Stimulated activated naive B cell treated with anti-CD40 and anti-IgM and Interleukin-4, amounts not matched to agents 10 μg/mL and 1 μg/mL and 100 μg/mL, for 72 hours (primary cell): Measurements from ENCODE around the gene AIP.
"Not testable (repeated sequence)": the region's sequence is repeated elsewhere in the genome, so short reads cannot be mapped to it uniquely, and the experiment has no call there.

Experiments used
- ATAC-seq, 2 donors: fragments of 150-1000 bp; cut with Tn5 transposase; replicated peaks; 2 replicates each; pipeline ENCODE4 v1.10.0; 2021; ENCODE audit warnings: moderate library complexity in 1 of 2
- DNase-seq: peaks from one replicate; pipeline ENCODE4 v3.0.0; 2021
- H3K27ac Mint-ChIP-seq: one replicate; pipeline ENCODE4 v1.8.0; 2022; ENCODE audit warnings: mild to moderate bottlenecking, mixed read lengths
- H3K27me3 Mint-ChIP-seq, 2 donors: one replicate each; pipeline ENCODE4 v1.8.0; 2022; ENCODE audit warnings: mixed read lengths in 2 of 2
- H3K36me3 Mint-ChIP-seq, 2 donors: one replicate each; pipeline ENCODE4 v1.8.0; 2022; ENCODE audit warnings: mixed read lengths in 2 of 2, mild to moderate bottlenecking in 1 of 2
- H3K4me1 Mint-ChIP-seq, 2 donors: one replicate each; pipeline ENCODE4 v1.8.0; 2022; ENCODE audit warnings: mixed read lengths in 2 of 2, mild to moderate bottlenecking in 1 of 2
- H3K4me3 Mint-ChIP-seq, 2 donors: one replicate each; pipeline ENCODE4 v1.8.0; 2022; ENCODE audit warnings: mild to moderate bottlenecking in 2 of 2, mixed read lengths in 2 of 2, moderate library complexity in 1 of 2
- H3K9me3 Mint-ChIP-seq, 2 donors: one replicate each; pipeline ENCODE4 v1.8.0; 2022; ENCODE audit warnings: mixed read lengths in 2 of 2, mild to moderate bottlenecking in 1 of 2

AIP gene

DNA sequence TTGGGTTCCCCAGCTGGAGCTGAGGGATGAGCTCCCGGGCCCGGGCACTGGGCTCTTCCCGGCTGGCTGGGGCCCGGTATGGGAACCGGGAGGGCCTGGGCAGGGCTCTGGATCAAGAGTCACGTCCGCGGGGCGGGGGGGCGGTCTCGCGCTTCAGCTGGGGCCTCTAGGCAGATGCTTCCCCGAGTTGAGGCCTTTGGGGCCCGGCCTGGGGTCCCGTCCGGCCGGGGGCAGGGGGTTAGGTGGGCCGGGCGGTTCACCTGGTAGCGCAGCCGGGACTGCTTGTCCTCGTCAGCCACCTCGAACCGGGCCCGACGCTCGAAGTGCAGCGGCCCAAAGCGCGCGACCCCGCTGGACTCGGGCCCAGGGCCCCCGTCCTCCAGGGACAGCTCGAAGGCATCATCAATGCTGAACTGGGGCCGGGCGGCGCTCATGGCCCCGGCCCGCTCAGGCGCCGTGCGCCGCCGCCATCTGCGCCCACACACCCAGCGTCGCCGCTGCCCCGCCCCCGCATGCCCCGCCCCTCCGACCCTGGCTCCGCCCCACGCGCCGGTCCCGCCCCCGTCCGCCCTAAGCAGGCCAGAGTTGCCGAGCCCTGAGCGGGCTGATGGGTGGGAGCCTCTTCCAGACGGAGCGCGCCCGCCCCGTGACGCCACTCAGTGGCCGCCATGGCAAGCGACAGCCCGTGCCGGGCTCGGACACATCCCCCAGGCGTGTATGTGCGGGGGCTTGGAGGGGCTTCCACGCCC lies 13.9 kb upstream of the AIP start, which contains the start of gene TMEM134:
TMEM134 (minus strand) TSS at position 493 of the 749 bp plus-strand sequence; CDS start at position 434, 59 bp downstream.
- DNase-seq: peak; percentile 89
- H3K36me3 Mint-ChIP-seq: peaks cover 13 to 17% of the 10 kb centered on the region in 2 donors
- peak; percentile 75 to 81 for ATAC-seq
- peak within 1 kb of the TSS; percentile 97 for H3K27ac Mint-ChIP-seq
- no peaks in the 10 kb centered on the region for H3K27me3 Mint-ChIP-seq
- H3K9me3 Mint-ChIP-seq: no peaks in the 10 kb centered on the region
- peak within 1 kb of the TSS; percentile 92 to 93 for H3K4me3 Mint-ChIP-seq
- H3K4me1 Mint-ChIP-seq: peaks cover 44 to 68% of the 10 kb centered on the region in 2 donors

DNA sequence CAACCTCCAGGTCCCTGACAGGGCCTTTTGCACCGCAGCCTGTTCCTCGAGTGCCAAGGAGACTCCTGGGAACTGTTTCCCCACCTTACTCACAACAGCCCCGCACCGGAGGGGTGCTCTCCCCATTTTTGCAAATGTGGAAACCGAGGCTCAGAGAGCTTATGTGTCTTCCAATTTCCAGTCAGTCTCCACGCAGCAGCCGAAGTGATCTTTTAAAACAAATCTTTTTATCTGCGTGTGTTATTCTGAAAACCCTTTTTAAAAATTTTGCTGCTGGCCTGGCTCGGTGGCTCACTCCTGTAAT lies 13.4 kb upstream of the AIP start:
- ATAC-seq: no peak

DNA sequence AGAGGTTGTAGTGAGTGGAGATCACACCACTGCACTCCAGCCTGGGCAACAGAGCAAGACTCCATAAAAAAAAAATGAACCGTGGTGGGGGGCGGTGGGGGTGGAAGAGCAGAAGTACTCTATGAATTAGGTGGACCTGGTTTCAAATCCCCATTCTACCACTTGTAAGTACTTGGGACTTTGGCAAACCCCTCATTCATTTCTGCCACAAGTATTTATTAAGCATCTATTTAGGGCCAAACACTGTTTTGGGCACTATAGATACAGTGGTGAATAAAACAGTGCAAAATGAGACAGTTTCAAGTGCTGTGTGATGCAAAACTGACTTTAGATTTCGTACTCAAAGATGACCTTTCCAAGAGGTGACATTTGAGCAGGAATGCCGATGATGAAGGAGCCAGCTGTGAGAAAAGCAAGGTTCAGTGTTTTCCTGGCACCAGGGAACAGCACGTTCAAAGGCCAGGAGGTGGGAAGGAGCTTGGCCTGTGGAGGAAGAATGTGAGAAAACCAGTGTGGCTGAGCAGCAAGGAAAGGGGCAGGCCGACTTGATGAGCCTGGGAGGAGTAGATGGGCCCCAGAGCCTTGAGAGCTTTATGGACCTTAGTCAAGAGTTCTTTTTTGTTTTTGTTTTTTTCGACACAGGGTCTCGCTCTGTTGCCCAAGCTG lies 12.4 kb upstream of the AIP start:
- H3K36me3 Mint-ChIP-seq: peaks cover 8 to 9% of the 10 kb centered on the region in 2 donors
- H3K4me1 Mint-ChIP-seq: peaks cover 36 to 53% of the 10 kb centered on the region in 2 donors
- no peaks in the 10 kb centered on the region for H3K27me3 Mint-ChIP-seq
- H3K4me3 Mint-ChIP-seq: peak overlapping the region; percentile 92 to 93
- DNase-seq (no peak), ATAC-seq (peak; percentile 30 to 49)
- no peaks in the 10 kb centered on the region for H3K9me3 Mint-ChIP-seq
- peak overlapping the region; percentile 97 for H3K27ac Mint-ChIP-seq

More for the DNA sequence above, 13.4 kb upstream of the AIP start:
- H3K4me3 Mint-ChIP-seq: peak overlapping the region; percentile 92 to 93
- no peaks in the 10 kb centered on the region for H3K9me3 Mint-ChIP-seq
- peak overlapping the region; percentile 97 for H3K27ac Mint-ChIP-seq
- peaks cover 13 to 17% of the 10 kb centered on the region in 2 donors for H3K36me3 Mint-ChIP-seq
- peaks cover 42 to 63% of the 10 kb centered on the region in 2 donors for H3K4me1 Mint-ChIP-seq
- H3K27me3 Mint-ChIP-seq: no peaks in the 10 kb centered on the region
- DNase-seq: no peak

DNA sequence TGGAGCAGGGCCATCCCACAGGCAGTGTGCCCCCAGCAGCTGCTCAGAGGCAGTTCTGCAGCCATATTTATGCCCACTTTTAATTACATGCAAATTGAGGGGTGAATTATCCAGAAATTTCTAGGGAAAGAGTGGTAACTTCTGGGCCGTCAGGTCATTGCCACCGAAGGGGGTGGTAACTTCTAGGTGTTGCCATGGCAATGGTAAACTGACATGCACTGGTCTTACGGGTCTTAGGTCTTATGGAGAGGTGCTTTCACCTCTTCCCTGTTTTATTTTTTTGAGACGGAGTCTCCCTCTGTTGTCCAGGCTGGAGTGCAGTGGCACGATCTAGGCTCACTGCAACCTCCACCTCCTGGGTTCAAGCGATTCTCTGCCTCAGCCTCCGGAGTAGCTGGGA lies 9.9 kb upstream of the AIP start:
- no peak for DNase-seq
- no peaks in the 10 kb centered on the region for H3K9me3 Mint-ChIP-seq
- ATAC-seq: no peak
- H3K36me3 Mint-ChIP-seq: peaks cover 0 to 5% of the 10 kb centered on the region in 2 donors
- no peak overlapping the region for H3K4me3 Mint-ChIP-seq
- H3K27ac Mint-ChIP-seq: no peak overlapping the region
- H3K27me3 Mint-ChIP-seq: no peaks in the 10 kb centered on the region
- H3K4me1 Mint-ChIP-seq: peaks cover 21 to 33% of the 10 kb centered on the region in 2 donors

DNA sequence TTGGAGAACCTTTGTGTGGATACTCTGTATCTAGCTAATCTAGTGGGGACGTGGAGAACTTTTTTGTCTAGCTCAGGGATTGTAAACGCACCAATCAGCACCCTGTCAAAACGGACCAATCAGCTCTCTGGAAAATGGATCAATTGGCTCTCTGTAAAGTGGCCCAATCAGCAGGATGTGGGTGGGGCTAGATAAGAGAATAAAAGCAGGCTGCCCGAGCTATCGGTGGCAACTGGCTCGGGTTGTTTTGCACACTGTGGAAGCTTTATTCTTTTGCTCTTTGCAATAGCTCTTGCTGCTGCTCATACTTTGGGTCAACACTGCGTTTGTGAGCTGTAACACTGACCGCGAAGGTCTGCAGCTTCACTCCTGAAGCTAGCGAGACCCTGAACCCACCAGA lies 6.1 kb upstream of the AIP start:
- not testable (repeated sequence) for H3K9me3 Mint-ChIP-seq, H3K4me3 Mint-ChIP-seq, H3K27ac Mint-ChIP-seq, ATAC-seq, H3K36me3 Mint-ChIP-seq, DNase-seq, H3K27me3 Mint-ChIP-seq, H3K4me1 Mint-ChIP-seq

DNA sequence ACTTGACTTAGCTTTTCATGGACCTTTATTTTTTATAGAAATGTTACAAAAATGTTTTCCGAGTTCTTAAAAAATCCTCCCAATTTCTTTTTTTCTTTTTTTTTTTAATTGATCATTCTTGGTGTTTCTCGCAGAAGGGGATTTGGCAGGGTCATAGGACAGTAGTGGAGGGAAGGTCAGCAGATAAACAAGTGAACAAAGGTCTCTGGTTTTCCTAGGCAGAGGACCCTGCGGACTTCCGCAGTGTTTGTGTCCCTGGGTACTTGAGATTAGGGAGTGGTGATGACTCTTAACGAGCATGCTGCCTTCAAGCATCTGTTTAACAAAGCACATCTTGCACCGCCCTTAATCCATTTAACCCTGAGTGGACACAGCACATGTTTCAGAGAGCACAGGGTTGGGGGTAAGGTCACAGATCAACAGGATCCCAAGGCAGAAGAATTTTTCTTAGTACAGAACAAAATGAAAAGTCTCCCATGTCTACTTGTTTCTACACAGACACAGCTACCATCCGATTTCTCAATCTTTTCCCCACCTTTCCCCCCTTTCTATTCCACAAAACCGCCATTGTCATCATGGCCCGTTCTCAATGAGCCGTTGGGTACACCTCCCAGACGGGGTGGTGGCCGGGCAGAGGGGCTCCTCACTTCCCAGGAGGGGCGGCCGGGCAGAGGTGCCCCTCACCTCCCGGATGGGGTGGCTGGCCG lies 5.3 kb upstream of the AIP start:
- H3K9me3 Mint-ChIP-seq, H3K4me3 Mint-ChIP-seq, H3K27ac Mint-ChIP-seq, H3K4me1 Mint-ChIP-seq, ATAC-seq, H3K27me3 Mint-ChIP-seq, DNase-seq, H3K36me3 Mint-ChIP-seq: not testable (repeated sequence)

DNA sequence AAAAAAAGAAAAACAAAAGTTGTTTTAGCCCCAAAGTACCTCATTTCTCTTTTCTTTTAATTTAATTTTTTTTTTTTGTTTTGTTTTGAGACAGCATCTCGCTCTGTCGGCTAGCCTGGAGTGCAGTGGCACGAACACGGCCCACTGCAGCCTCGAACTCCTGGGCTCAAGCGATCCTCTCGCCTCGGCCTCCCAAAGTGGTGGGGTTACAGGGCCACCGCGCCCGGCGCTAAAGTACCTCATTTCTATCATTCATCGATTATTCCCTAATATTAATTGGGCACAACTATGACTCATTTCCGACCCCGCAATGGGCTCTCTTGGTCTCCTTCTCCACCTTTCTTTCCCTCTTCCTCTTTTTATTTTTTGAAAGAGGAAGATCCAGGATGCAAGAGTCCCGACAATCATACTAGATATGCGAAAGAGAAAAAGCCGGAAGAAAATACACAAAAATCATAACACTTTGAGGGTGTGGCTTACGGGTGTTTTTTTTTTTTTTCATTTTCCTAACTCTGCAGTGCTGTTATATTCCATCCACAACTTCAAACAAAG lies 475 bp upstream of the AIP start:
- Mint-ChIP-seq H3K27ac (peak overlapping the region; percentile 99), H3K4me3 (peak overlapping the region; percentile 94 to 96), H3K4me1 (peaks cover 42 to 49% of the 10 kb centered on the region in 2 donors), H3K27me3 (no peaks in the 10 kb centered on the region), H3K9me3 (peaks cover 0 to 3% of the 10 kb centered on the region in 2 donors), H3K36me3 (peaks cover 15 to 31% of the 10 kb centered on the region in 2 donors)
- ATAC-seq: peak; percentile 14 to 17
- DNase-seq: no peak

DNA sequence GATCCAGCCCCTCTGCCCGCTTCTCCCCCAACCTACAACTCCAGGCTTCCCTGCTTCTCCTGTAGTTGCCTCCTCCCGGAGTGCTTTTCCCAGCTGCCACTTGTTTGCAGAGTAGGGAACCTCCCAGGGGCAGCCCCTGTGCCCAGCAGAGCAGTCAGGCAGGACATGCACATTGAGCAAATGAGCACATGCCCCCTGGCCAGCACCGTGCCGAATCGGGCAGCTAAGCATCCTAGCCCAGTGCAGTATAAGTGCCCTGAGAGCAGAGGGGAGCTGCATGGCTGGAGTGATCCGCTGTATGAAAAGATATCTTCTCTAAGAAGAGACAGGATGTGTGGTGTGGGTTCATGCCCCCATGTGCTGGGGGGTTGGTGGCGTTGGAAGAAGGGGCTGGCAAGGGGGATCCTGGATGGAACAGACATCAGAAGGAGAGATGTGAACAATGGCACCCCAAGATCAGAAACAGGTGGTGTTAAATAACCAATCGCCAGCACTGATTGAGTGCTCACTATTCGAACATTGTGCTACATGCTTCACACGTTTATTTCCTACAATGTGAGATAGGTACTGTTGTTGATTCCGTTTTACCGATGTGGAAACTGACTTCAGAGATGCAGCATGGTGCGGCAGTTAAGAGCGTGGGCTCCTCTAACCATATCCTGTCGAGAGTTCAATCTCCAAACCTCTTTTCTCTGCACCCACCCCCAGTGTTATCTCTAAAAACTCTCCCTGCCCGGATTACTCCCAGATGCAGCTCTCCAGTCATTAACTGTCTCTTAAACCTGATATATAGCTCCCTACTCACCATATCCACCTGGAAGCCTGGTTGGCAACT lies 1.2 kb downstream of the AIP start:
- H3K27me3 Mint-ChIP-seq: no peaks in the 10 kb centered on the region

DNA sequence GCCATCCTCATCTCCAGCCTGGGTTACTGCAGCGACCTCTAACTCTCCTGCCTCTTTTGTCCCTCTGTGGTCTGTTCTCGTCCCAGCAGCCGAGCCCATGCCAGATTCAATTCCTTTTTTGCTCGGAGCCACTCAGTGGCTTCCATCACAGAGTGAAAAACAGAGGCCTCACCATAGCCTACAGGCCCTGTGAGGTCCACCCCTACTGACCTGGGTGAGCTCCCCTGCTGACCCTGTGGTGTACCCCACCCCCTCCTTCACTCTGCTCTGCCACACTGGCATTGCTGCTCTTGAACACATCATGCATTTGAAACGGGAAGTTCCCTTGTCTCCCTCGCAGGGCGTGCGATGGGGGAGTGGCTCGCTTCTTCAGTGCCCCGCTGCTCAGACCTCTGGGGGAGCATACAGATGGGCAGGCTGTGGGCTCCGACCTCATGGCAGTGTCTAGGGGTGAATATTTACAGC lies 2.1 kb downstream of the AIP start:
- peaks cover 0 to 3% of the 10 kb centered on the region in 2 donors for H3K9me3 Mint-ChIP-seq
- H3K4me3 Mint-ChIP-seq: peak overlapping the region; percentile 94 to 96
- ATAC-seq: peak; percentile 44 to 50
- H3K27me3 Mint-ChIP-seq: no peaks in the 10 kb centered on the region
- peaks cover 30 to 54% of the 10 kb centered on the region in 2 donors for H3K36me3 Mint-ChIP-seq
- peak overlapping the region; percentile 99 for H3K27ac Mint-ChIP-seq
- DNase-seq: no peak
- H3K4me1 Mint-ChIP-seq: peaks cover 53 to 62% of the 10 kb centered on the region in 2 donors

More for the DNA sequence above, 1.2 kb downstream of the AIP start:
- H3K9me3 Mint-ChIP-seq: peaks cover 0 to 3% of the 10 kb centered on the region in 2 donors
- peaks cover 25 to 48% of the 10 kb centered on the region in 2 donors for H3K36me3 Mint-ChIP-seq
- ATAC-seq: peak in 1 of 2 donors; percentile 12
- peak overlapping the region; percentile 94 to 96 for H3K4me3 Mint-ChIP-seq
- peak overlapping the region; percentile 99 for H3K27ac Mint-ChIP-seq
- no peak for DNase-seq
- peaks cover 49 to 58% of the 10 kb centered on the region in 2 donors for H3K4me1 Mint-ChIP-seq

DNA sequence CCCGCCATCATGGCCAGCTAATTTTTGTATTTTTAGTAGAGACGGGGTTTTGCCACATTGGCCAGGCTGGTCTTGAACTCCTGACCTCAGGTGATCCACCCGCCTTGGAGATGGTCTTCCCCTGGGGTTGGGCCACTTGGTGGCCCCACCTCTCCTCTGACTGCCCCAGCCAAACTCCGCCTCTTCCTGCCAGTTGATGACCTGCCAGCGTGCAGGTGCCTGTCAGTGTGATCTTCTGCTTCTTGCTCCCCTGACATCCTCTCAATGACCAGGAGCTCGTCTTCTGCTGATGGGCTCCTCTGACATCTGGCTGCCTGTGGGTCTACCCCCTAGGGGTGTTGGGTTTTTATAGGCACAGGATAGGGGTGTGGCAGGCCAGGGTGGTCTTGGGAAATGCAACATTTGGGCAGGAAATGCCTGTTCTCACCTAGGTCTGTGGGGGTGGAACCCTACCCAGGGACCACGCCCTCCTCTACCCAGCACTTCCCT lies 3.1 kb downstream of the AIP start:
- H3K27ac Mint-ChIP-seq: peak overlapping the region; percentile 84
- H3K4me3 Mint-ChIP-seq: peak overlapping the region; percentile 70 to 74
- not testable (repeated sequence) for ATAC-seq, DNase-seq, H3K9me3 Mint-ChIP-seq, H3K27me3 Mint-ChIP-seq
- peaks cover 34 to 63% of the 10 kb centered on the region in 2 donors for H3K36me3 Mint-ChIP-seq
- H3K4me1 Mint-ChIP-seq: peaks cover 56 to 69% of the 10 kb centered on the region in 2 donors

DNA sequence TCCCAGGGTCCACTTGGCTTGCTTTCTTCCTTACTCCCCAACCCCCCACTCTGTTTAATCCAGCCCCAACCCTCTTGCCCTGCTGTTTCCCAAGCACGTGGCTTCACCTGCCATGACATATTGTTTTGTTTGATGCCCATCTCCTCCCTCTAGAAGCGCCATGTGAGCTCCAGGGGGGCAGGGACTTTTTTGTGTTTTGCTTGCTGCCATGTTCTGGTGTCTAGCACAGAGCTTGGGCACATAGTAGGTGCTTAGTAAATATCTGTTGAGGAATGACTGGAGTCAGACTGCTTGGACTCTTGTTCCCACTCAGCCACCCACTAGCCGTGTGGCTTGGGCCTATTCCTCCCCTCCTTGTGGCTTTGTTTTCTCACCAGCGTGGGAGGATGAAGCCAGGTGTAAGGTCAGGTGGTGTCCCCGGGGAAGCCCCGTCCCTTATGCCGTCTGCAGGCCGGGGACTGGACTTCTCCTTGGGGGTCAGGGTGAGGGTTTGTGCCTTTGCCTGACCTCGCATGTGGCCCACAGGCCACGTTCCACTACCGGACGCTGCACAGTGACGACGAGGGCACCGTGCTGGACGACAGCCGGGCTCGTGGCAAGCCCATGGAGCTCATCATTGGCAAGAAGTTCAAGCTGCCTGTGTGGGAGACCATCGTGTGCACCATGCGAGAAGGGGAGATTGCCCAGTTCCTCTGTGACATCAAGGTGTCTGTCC lies 3.8 kb downstream of the AIP start:
- Mint-ChIP-seq H3K27me3 (no peaks in the 10 kb centered on the region), H3K36me3 (peaks cover 36 to 65% of the 10 kb centered on the region in 2 donors), H3K4me3 (peak overlapping the region; percentile 70 to 74), H3K9me3 (peaks cover 0 to 3% of the 10 kb centered on the region in 2 donors), H3K4me1 (peaks cover 56 to 69% of the 10 kb centered on the region in 2 donors), H3K27ac (peak overlapping the region; percentile 84)
- DNase-seq (peak; percentile 63), ATAC-seq (peak; percentile 13 to 15)

DNA sequence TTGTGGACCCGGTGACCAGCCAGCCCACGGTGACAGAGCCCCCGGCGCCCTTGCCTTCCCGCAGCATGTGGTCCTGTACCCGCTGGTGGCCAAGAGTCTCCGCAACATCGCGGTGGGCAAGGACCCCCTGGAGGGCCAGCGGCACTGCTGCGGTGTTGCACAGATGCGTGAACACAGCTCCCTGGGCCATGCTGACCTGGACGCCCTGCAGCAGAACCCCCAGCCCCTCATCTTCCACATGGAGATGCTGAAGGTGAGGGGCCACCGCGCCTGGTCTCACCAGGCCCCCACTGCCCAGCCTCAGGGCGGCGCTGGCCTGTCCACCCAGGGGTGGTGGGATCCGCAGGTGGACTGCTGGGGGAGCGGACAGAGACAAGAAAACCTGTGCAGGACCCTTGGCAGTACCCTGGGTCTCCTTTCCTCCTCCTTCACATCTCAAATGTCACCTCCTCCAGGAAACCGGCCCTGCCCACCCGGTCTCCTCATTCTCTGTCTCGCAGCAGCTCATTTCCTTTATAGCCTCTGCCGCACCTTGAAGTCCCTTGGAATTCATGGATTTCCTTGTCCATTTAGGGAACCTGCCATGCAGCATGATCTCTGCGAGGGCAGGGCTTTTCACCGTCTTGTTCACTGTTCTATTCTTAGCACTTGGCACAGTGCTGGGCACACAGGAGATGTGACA lies 6.5 kb downstream of the AIP start:
- no peak overlapping the region for H3K4me3 Mint-ChIP-seq
- peaks cover 48 to 68% of the 10 kb centered on the region in 2 donors for H3K36me3 Mint-ChIP-seq
- peak overlapping the region; percentile 81 for H3K27ac Mint-ChIP-seq
- peaks cover 38 to 48% of the 10 kb centered on the region in 2 donors for H3K4me1 Mint-ChIP-seq
- H3K9me3 Mint-ChIP-seq: no peaks in the 10 kb centered on the region
- H3K27me3 Mint-ChIP-seq: no peaks in the 10 kb centered on the region
- DNase-seq: no peak
- ATAC-seq: no peak
